ENCODE data around the gene SLC16A4.

GRCh38 chr1:110355321-110355720 lies 35.5 kb downstream of the SLC16A4 start:
- no peak for TF ChIP-seq CTCF (IDR thresholded peaks at IDR 0.05)
- no peak for TF ChIP-seq POLR2A (IDR thresholded peaks at IDR 0.05)

Data from vagina (tissue), 2 donors.